Panc1 (cell line): ENCODE measurements around the gene LNX2. TPM values are rescaled to one million over a fixed set of nuclear protein-coding genes. Genes with fewer than 3 reads are reported as not detected.

ENCODE experiments used
- ATAC-seq: fragments of 200-7000 bp; cut with Tn5 transposase; 2 replicates; pipeline ENCODE4 v1.9.1; 2020; ENCODE audit warnings: mild to moderate bottlenecking, moderate library complexity
- BruUV-seq: library from RNA; stranded (reverse); fragments of 400-500 nt; replicated peaks from 2 replicates; lab custom pipeline; 2021; lab: Mats Ljungman, UMichigan
- CTCF ChIA-PET: fragments of 300-600 bp; sonication (Branson Sonifier 250); formaldehyde crosslinking; loops from one replicate; lab custom pipeline; 2022; ENCODE audit warnings: antibody characterized with exemption; lab: Charles Lee
- POLR2A ChIA-PET: fragments of 300-600 bp; sonication (Branson Sonifier 250); formaldehyde crosslinking; loops from one replicate; lab custom pipeline; 2022; ENCODE audit warnings: antibody characterized with exemption; lab: Charles Lee
- DNase-seq: peaks from one replicate; pipeline ENCODE4 v3.0.0-alpha.2; 2010; ENCODE audit warnings: low read depth, low spot score
- H3K27ac ChIP-seq: 2 replicates; pipeline ENCODE4 v1.5.1; 2011; ENCODE audit warnings: mild to moderate bottlenecking, low read length, inconsistent platforms
- H3K27me3 ChIP-seq: fragments of 200-500 bp; sonication (Bioruptor generic); 2 replicates; pipeline ENCODE4 v1.6.0; 2014; ENCODE audit warnings: low read length, inconsistent platforms; ENCODE audit not compliant: control insufficient read depth, insufficient read depth
- H3K36me3 ChIP-seq: fragments of 200-500 bp; sonication (Bioruptor generic); 2 replicates; pipeline ENCODE4 v1.5.1; 2014; ENCODE audit warnings: inconsistent platforms, mild to moderate bottlenecking, low read length, moderate library complexity; ENCODE audit not compliant: control insufficient read depth, insufficient read depth
- H3K4me1 ChIP-seq: 2 replicates; pipeline ENCODE4 v1.5.1; 2011; ENCODE audit warnings: inconsistent platforms, mild to moderate bottlenecking, low read length, moderate library complexity; ENCODE audit not compliant: control insufficient read depth, insufficient read depth
- H3K4me3 ChIP-seq, 2 experiments: 2 replicates each; pipeline ENCODE4 v1.5.1; 2011 to 2012; ENCODE audit warnings: low read depth in 2 of 2, low read length in 2 of 2, mild to moderate bottlenecking in 2 of 2, inconsistent platforms in 1 of 2, moderate library complexity in 1 of 2
- H3K9me3 ChIP-seq: fragments of 200-500 bp; sonication (Bioruptor generic); 2 replicates; pipeline ENCODE4 v1.5.1; 2014; ENCODE audit warnings: low read depth, mild to moderate bottlenecking, inconsistent platforms, low read length, moderate library complexity; ENCODE audit not compliant: control insufficient read depth, insufficient read depth
- CTCF ChIP-seq: fragments of 450-650 bp; IDR thresholded peaks from 2 replicates; pipeline ENCODE4 v1.5.1; 2017; ENCODE audit warnings: mild to moderate bottlenecking
- POLR2AphosphoS5 ChIP-seq: IDR thresholded peaks from 2 replicates; pipeline ENCODE4 v1.6.1; 2012; ENCODE audit warnings: mild to moderate bottlenecking, low read depth, low read length, moderate library complexity
- REST ChIP-seq, 2 experiments: IDR thresholded peaks; 2 replicates each; pipeline ENCODE4 v1.6.1; 2011 to 2012; ENCODE audit warnings: low read depth in 2 of 2, control low read depth in 1 of 2, low read length in 1 of 2, mild to moderate bottlenecking in 1 of 2, moderate library complexity in 1 of 2; ENCODE audit not compliant: insufficient read depth in 1 of 2
- SIN3A ChIP-seq: IDR thresholded peaks from 2 replicates; pipeline ENCODE4 v1.6.1; 2012; ENCODE audit warnings: low read depth, mild to moderate bottlenecking, low read length, moderate library complexity, borderline replicate concordance; ENCODE audit not compliant: insufficient read depth
- TCF7L2 ChIP-seq: IDR thresholded peaks from 2 replicates; pipeline ENCODE4 v1.6.1; 2011; ENCODE audit warnings: mild to moderate bottlenecking, low read depth, low read length, inconsistent platforms
- in situ Hi-C: cut with HindIII; loops from 2 replicates; pipeline ENCODE4 v1.10.0; 2016; ENCODE audit warnings: low sequenced_read_pairs, low pct_unique_long_range_greater_than_20kb
- intact Hi-C: fragments of 100-400 bp; cut with micrococcal nuclease; formaldehyde crosslinking; loops from one replicate; pipeline ENCODE4 v1.10.0; 2022; ENCODE audit not compliant: unreplicated experiment
- total RNA-seq: library from RNA; stranded (reverse); gene quantifications from one replicate; pipeline ENCODE4 v1.2.1, GENCODE V29; 2021; ENCODE audit not compliant: unreplicated experiment

Gene LNX2
- total RNA-seq, 1 experiment from 2014 or later: 11.6 TPM

GRCh38 chr13:27601803-27602202 is 18.5 kb downstream of the LNX2 start:
- Histone ChIP-seq H3K36me3 (no peaks in the 10 kb centered on the region), H3K4me3 (no peak overlapping the region), H3K9me3 (no peaks in the 10 kb centered on the region), H3K27me3 (no peaks in the 10 kb centered on the region), H3K27ac (no peak overlapping the region), H3K4me1 (peaks cover 17% of the 10 kb centered on the region)
- BruUV-seq: no TSS peak
- ATAC-seq (no peak), DNase-seq (no peak)
- TF ChIP-seq SIN3A (no peak), TCF7L2 (no peak), CTCF (no peak), REST (IDR thresholded peaks at IDR 0.05; ENCODE audit: insufficient read depth in 1 of 2, low read depth in 2 of 2, low read length in 1 of 2) (no peak), POLR2AphosphoS5 (no peak)
- CTCF ChIA-PET: no interaction called here
- intact Hi-C loops: no loop called here
- in situ Hi-C loops: no loop called here
- POLR2A ChIA-PET: no interaction called here

- BruUV-seq: no TSS peak
- in situ Hi-C loops: no loop called here
Measured at GRCh38 chr13:27601208-27601607, 19.1 kb downstream of the LNX2 start.

GRCh38 chr13:27600711-27601110 is 19.6 kb downstream of the LNX2 start:
- TF ChIP-seq POLR2AphosphoS5 (no peak), TCF7L2 (no peak), REST (IDR thresholded peaks at IDR 0.05; ENCODE audit: insufficient read depth in 1 of 2, low read depth in 2 of 2, low read length in 1 of 2) (no peak), SIN3A (no peak), CTCF (no peak)
- no TSS peak for BruUV-seq
- POLR2A ChIA-PET: no interaction called here
- Histone ChIP-seq H3K4me1 (peaks cover 17% of the 10 kb centered on the region), H3K36me3 (no peaks in the 10 kb centered on the region), H3K9me3 (no peaks in the 10 kb centered on the region), H3K27ac (no peak overlapping the region; the same call in 1 of the 2 replicates), H3K4me3 (no peak overlapping the region), H3K27me3 (no peaks in the 10 kb centered on the region)
- DNase-seq: no peak
- intact Hi-C loops (no loop called here), in situ Hi-C loops (no loop called here)
- CTCF ChIA-PET: no interaction called here
- no peak for ATAC-seq

More at GRCh38 chr13:27601208-27601607, 19.1 kb downstream of the LNX2 start:
- ChIA-PET CTCF (no interaction called here), POLR2A (no interaction called here)
- H3K27ac ChIP-seq: no peak overlapping the region
- ATAC-seq (no peak), DNase-seq (no peak)
- intact Hi-C loops: no loop called here
- peaks cover 17% of the 10 kb centered on the region for H3K4me1 ChIP-seq
- H3K4me3 ChIP-seq: no peak overlapping the region
- TF ChIP-seq POLR2AphosphoS5: no peak
- TF ChIP-seq SIN3A: no peak
- H3K36me3 ChIP-seq: no peaks in the 10 kb centered on the region
- H3K27me3 ChIP-seq: no peaks in the 10 kb centered on the region
- no peaks in the 10 kb centered on the region for H3K9me3 ChIP-seq
